WTC11 (cell line): ENCODE measurements around the gene CACNA1D.

Experiments
- FOXP1 ChIP-seq: sonication (generic); formaldehyde crosslinking; IDR thresholded peaks from 2 replicates; pipeline ENCODE4 v1.8.0; 2022; ENCODE audit warnings: missing genetic modification reagents, mild to moderate bottlenecking, moderate library complexity, borderline replicate concordance
- NFATC4 ChIP-seq: fragments of 250-450 bp; sonication (Bioruptor Pico); IDR thresholded peaks from 2 replicates; pipeline ENCODE4 v1.9.0; 2021; ENCODE audit warnings: mild to moderate bottlenecking
- NFYB ChIP-seq: sonication (generic); formaldehyde crosslinking; conservative IDR thresholded peaks from 2 replicates; pipeline ENCODE4 v1.8.0; 2022; ENCODE audit warnings: low read depth, missing genetic modification reagents
- NR3C1 ChIP-seq: sonication (generic); formaldehyde crosslinking; conservative IDR thresholded peaks from 2 replicates; pipeline ENCODE4 v1.8.1; 2023; ENCODE audit warnings: low read depth, mild to moderate bottlenecking, missing genetic modification reagents
- PRRX2 ChIP-seq: fragments of 250-450 bp; sonication (Bioruptor Pico); IDR thresholded peaks from 2 replicates; pipeline ENCODE4 v1.8.0; 2021; ENCODE audit warnings: mild to moderate bottlenecking
- ZNF121 ChIP-seq: sonication (generic); formaldehyde crosslinking; IDR thresholded peaks from 2 replicates; pipeline ENCODE4 v1.8.0; 2023; ENCODE audit warnings: missing genetic modification reagents
- ZNF423 ChIP-seq: fragments of 250-450 bp; sonication (Bioruptor Pico); IDR thresholded peaks from 2 replicates; pipeline ENCODE4 v2.1.2; 2022; ENCODE audit warnings: mild to moderate bottlenecking, moderate library complexity
- TF ChIP-seq, protein P1 (sequence below): sonication (generic); formaldehyde crosslinking; IDR thresholded peaks from 2 replicates; pipeline ENCODE4 v1.8.0; 2022; ENCODE audit warnings: mild to moderate bottlenecking, missing genetic modification reagents
- TF ChIP-seq, protein P2 (sequence below): sonication (generic); formaldehyde crosslinking; IDR thresholded peaks from 2 replicates; pipeline ENCODE4 v1.8.1; 2023; ENCODE audit warnings: mild to moderate bottlenecking, moderate library complexity, missing genetic modification reagents
- TF ChIP-seq, protein P3 (sequence below): sonication (generic); formaldehyde crosslinking; IDR thresholded peaks from 2 replicates; pipeline ENCODE4 v1.8.1; 2022; ENCODE audit warnings: missing genetic modification reagents, borderline replicate concordance
- TF ChIP-seq, protein P4 (sequence below): fragments of 200-600 bp; IDR thresholded peaks from 2 replicates; pipeline ENCODE4 v1.8.0; 2022; ENCODE audit warnings: antibody characterized with exemption
- TF ChIP-seq, protein P5 (sequence below): sonication (generic); formaldehyde crosslinking; IDR thresholded peaks from 2 replicates; pipeline ENCODE4 v1.8.0; 2022; ENCODE audit warnings: mild to moderate bottlenecking, missing genetic modification reagents
- TF ChIP-seq, protein P6 (sequence below): sonication (generic); formaldehyde crosslinking; IDR thresholded peaks from 2 replicates; pipeline ENCODE4 v1.8.1; 2023; ENCODE audit warnings: mild to moderate bottlenecking, missing genetic modification reagents, moderate library complexity

DNA sequence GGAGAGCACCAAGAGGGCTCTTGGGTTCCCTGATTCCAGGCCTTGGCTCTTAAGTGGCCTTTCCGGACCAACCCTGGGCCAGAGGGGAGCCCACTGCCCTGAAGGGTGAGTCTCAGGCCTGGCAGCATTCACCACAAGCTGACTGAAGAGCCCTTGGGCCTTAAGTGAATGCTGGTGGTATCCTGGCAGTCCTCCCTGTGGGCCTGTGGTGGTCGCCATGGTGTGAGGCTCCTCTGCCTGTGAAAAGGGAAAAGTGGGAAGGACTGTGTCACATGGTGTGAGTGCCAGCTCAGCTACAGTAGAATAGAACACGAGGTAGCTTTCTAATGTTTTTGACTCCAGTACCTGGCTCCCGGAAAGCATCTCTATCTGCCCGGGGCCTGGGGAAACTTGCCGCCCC lies 336.5 kb downstream of the CACNA1D start:
- TF ChIP-seq, protein P1, sequence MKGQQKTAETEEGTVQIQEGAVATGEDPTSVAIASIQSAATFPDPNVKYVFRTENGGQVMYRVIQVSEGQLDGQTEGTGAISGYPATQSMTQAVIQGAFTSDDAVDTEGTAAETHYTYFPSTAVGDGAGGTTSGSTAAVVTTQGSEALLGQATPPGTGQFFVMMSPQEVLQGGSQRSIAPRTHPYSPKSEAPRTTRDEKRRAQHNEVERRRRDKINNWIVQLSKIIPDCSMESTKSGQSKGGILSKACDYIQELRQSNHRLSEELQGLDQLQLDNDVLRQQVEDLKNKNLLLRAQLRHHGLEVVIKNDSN (CRISPR knock-in tag): no peak
- TF ChIP-seq, protein P2, sequence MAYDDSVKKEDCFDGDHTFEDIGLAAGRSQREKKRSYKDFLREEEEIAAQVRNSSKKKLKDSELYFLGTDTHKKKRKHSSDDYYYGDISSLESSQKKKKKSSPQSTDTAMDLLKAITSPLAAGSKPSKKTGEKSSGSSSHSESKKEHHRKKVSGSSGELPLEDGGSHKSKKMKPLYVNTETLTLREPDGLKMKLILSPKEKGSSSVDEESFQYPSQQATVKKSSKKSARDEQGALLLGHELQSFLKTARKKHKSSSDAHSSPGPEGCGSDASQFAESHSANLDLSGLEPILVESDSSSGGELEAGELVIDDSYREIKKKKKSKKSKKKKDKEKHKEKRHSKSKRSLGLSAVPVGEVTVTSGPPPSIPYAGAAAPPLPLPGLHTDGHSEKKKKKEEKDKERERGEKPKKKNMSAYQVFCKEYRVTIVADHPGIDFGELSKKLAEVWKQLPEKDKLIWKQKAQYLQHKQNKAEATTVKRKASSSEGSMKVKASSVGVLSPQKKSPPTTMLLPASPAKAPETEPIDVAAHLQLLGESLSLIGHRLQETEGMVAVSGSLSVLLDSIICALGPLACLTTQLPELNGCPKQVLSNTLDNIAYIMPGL (CRISPR knock-in tag): no peak
- no peak for TF ChIP-seq NR3C1 (CRISPR knock-in tag)
- TF ChIP-seq, protein P3, sequence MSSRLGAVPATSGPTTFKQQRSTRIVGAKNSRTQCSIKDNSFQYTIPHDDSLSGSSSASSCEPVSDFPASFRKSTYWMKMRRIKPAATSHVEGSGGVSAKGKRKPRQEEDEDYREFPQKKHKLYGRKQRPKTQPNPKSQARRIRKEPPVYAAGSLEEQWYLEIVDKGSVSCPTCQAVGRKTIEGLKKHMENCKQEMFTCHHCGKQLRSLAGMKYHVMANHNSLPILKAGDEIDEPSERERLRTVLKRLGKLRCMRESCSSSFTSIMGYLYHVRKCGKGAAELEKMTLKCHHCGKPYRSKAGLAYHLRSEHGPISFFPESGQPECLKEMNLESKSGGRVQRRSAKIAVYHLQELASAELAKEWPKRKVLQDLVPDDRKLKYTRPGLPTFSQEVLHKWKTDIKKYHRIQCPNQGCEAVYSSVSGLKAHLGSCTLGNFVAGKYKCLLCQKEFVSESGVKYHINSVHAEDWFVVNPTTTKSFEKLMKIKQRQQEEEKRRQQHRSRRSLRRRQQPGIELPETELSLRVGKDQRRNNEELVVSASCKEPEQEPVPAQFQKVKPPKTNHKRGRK (CRISPR knock-in tag): no peak
- TF ChIP-seq, protein P4, sequence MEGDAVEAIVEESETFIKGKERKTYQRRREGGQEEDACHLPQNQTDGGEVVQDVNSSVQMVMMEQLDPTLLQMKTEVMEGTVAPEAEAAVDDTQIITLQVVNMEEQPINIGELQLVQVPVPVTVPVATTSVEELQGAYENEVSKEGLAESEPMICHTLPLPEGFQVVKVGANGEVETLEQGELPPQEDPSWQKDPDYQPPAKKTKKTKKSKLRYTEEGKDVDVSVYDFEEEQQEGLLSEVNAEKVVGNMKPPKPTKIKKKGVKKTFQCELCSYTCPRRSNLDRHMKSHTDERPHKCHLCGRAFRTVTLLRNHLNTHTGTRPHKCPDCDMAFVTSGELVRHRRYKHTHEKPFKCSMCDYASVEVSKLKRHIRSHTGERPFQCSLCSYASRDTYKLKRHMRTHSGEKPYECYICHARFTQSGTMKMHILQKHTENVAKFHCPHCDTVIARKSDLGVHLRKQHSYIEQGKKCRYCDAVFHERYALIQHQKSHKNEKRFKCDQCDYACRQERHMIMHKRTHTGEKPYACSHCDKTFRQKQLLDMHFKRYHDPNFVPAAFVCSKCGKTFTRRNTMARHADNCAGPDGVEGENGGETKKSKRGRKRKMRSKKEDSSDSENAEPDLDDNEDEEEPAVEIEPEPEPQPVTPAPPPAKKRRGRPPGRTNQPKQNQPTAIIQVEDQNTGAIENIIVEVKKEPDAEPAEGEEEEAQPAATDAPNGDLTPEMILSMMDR: no peak
- TF ChIP-seq, protein P5, sequence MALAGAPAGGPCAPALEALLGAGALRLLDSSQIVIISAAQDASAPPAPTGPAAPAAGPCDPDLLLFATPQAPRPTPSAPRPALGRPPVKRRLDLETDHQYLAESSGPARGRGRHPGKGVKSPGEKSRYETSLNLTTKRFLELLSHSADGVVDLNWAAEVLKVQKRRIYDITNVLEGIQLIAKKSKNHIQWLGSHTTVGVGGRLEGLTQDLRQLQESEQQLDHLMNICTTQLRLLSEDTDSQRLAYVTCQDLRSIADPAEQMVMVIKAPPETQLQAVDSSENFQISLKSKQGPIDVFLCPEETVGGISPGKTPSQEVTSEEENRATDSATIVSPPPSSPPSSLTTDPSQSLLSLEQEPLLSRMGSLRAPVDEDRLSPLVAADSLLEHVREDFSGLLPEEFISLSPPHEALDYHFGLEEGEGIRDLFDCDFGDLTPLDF (CRISPR knock-in tag): no peak
- TF ChIP-seq, protein P6, sequence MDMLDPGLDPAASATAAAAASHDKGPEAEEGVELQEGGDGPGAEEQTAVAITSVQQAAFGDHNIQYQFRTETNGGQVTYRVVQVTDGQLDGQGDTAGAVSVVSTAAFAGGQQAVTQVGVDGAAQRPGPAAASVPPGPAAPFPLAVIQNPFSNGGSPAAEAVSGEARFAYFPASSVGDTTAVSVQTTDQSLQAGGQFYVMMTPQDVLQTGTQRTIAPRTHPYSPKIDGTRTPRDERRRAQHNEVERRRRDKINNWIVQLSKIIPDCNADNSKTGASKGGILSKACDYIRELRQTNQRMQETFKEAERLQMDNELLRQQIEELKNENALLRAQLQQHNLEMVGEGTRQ (CRISPR knock-in tag): no peak
- no peak for TF ChIP-seq FOXP1
- no peak for TF ChIP-seq NFATC4 (CRISPR knock-in tag)
- TF ChIP-seq PRRX2 (CRISPR knock-in tag): no peak
- TF ChIP-seq ZNF121: no peak
- no peak for TF ChIP-seq ZNF423 (CRISPR knock-in tag)
- no peak for TF ChIP-seq NFYB
